ENCODE data around the gene PLXNC1.

DNA sequence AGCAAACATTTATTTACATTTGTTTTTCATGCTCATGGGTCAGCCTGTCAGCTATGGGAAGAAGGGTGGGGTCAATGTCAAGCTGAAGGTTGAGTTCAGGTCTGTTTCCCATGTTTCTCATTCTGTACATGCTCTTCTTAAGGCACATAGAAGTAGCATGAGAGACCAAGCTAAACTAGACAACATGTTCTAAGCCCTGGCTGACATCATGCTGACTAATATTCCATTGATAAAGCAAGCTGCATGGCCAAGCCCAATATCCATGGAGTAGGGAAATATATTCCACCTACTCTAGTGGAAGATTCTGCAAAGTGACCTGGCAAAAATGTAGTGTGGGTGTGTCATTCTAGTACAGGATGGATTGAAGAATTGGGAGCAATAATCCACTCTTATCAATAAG, 44.1 kb downstream of the PLXNC1 start:
- no peak for TF ChIP-seq ZNF133 (tag by site-specific recombination; IDR thresholded peaks at IDR 0.05)
- no peak for TF ChIP-seq ZNF16 (tag by site-specific recombination; IDR thresholded peaks at IDR 0.05; ENCODE audit: low read depth)
- no peak for TF ChIP-seq CTCF (tag by site-specific recombination; IDR thresholded peaks at IDR 0.05)
- no peak for TF ChIP-seq ZNF639 (tag by site-specific recombination; IDR thresholded peaks at IDR 0.05)
- no peak for TF ChIP-seq ZNF624 (tag by site-specific recombination; IDR thresholded peaks at IDR 0.05)
- TF ChIP-seq YY1 (tag by site-specific recombination; IDR thresholded peaks at IDR 0.05): no peak
- no peak for TF ChIP-seq ZNF501 (tag by site-specific recombination; IDR thresholded peaks at IDR 0.05)
- TF ChIP-seq ZNF449 (tag by site-specific recombination; IDR thresholded peaks at IDR 0.05): no peak
- TF ChIP-seq ZNF2 (tag by site-specific recombination; IDR thresholded peaks at IDR 0.05): no peak
- no peak for TF ChIP-seq HOXA7 (CRISPR knock-in tag; IDR thresholded peaks at IDR 0.05; ENCODE audit: borderline replicate concordance)

Data from HEK293 (cell line).